Transverse colon (tissue), 4 donors: Measurements from ENCODE around the gene SLC3A2.
A peak's percentile ranks its signal among the peaks of the same experiment; 100 is the strongest.

ENCODE experiments used
- CTCF ChIP-seq, 5 experiments: fragments of 200-600 bp in 3 of 5; fragments of 450-650 bp in 2 of 5; sonication (generic) in 3 of 5; IDR thresholded peaks; 1 replicate in 2 of 5; 2 replicates in 3 of 5; pipeline ENCODE4 v1.5.1; 2016 to 2017; ENCODE audit warnings: antibody characterized with exemption in 5 of 5, inconsistent platforms in 3 of 5, mild to moderate bottlenecking in 2 of 5, moderate library complexity in 1 of 5
- EP300 ChIP-seq: sonication (generic); formaldehyde crosslinking; IDR thresholded peaks from one replicate; pipeline ENCODE4 v1.6.1; 2017; ENCODE audit warnings: antibody characterized with exemption, low read depth
- POLR2A ChIP-seq: fragments of 450-650 bp; IDR thresholded peaks from one replicate; pipeline ENCODE4 v1.6.1; 2016; ENCODE audit warnings: antibody characterized with exemption, mild to moderate bottlenecking, moderate library complexity
- POLR2AphosphoS5 ChIP-seq, 3 donors: sonication (generic); formaldehyde crosslinking; IDR thresholded peaks; one replicate each; pipeline ENCODE4 v1.6.1; 2016; ENCODE audit warnings: antibody characterized with exemption in 3 of 3

- no peak for TF ChIP-seq POLR2A
- TF ChIP-seq CTCF (IDR thresholded peaks at IDR 0.05), result peak; percentile 28 to 69 (median 52)
- TF ChIP-seq POLR2AphosphoS5 (IDR thresholded peaks at IDR 0.05), result no peak
- TF ChIP-seq EP300, result no peak
Measured at GRCh38 chr11:62909107-62909894, 28.6 kb downstream of the SLC3A2 start.
